IMR-90 (cell line): ENCODE results near the gene LAMB2. TPM values are rescaled to one million over a fixed set of nuclear protein-coding genes. Genes with fewer than 3 reads are reported as not detected.
A peak's percentile ranks its signal among the peaks of the same experiment; 100 is the strongest.

Experiments
- ATAC-seq: fragments of 200-7000 bp; cut with Tn5 transposase; 2 replicates; pipeline ENCODE4 v1.9.1; 2020; ENCODE audit warnings: low read depth, mild to moderate bottlenecking, moderate library complexity
- BruUV-seq: library from RNA; stranded (reverse); fragments of 400-500 nt; replicated peaks from 2 replicates; lab custom pipeline; 2021; lab: Mats Ljungman, UMichigan
- CTCF ChIA-PET: fragments of 300-600 bp; formaldehyde crosslinking; extraction: SDS; loops from one replicate; lab custom pipeline; 2021; ENCODE audit warnings: antibody characterized with exemption; lab: Yijun Ruan, JAX
- POLR2A ChIA-PET: fragments of 300-600 bp; sonication (Branson Sonifier 250); formaldehyde crosslinking; loops from one replicate; lab custom pipeline; 2022; ENCODE audit warnings: antibody characterized with exemption; ENCODE audit not compliant: unreplicated experiment; lab: Charles Lee
- DNase-seq: peaks from one replicate; pipeline ENCODE4 v3.0.0; 2013
- H2AFZ ChIP-seq: replicated peaks from 2 replicates; pipeline ENCODE3; 2013; ENCODE audit warnings: low read length, mild to moderate bottlenecking; ENCODE audit not compliant: poor library complexity
- H2AK5ac ChIP-seq: 2 replicates; pipeline ENCODE4 v1.6.1; 2013; ENCODE audit warnings: low read depth, low read length, inconsistent platforms
- H2AK9ac ChIP-seq: replicated peaks from 2 replicates; pipeline ENCODE3; 2013; ENCODE audit warnings: mild to moderate bottlenecking, low read depth, low read length, moderate library complexity; ENCODE audit not compliant: poor library complexity
- H2BK120ac ChIP-seq: 2 replicates; pipeline ENCODE4 v1.6.1; 2013; ENCODE audit warnings: low read depth, low read length, inconsistent platforms
- H2BK15ac ChIP-seq: 3 replicates; pipeline ENCODE4 v1.6.1; 2013; ENCODE audit warnings: low read depth, low read length, inconsistent platforms
- H2BK20ac ChIP-seq: 2 replicates; pipeline ENCODE4 v1.6.1; 2013; ENCODE audit warnings: low read depth, mild to moderate bottlenecking, inconsistent platforms, low read length, moderate library complexity
- H2BK5ac ChIP-seq: 2 replicates; pipeline ENCODE4 v1.6.1; 2013; ENCODE audit warnings: mild to moderate bottlenecking, low read depth, low read length, inconsistent platforms; ENCODE audit not compliant: poor library complexity, severe bottlenecking
- H3K14ac ChIP-seq: replicated peaks from 2 replicates; pipeline ENCODE4 v1.6.1; 2013; ENCODE audit warnings: low read depth, low read length, inconsistent platforms
- H3K18ac ChIP-seq: 2 replicates; pipeline ENCODE4 v1.6.1; 2013; ENCODE audit warnings: low read depth, low read length, control low read depth
- H3K23ac ChIP-seq: 2 replicates; pipeline ENCODE4 v1.6.1; 2013; ENCODE audit warnings: low read depth, low read length, inconsistent platforms
- H3K27ac ChIP-seq: 2 replicates; pipeline ENCODE4 v1.5.1; 2013; ENCODE audit warnings: mild to moderate bottlenecking, control low read depth, low read length; ENCODE audit not compliant: insufficient read depth
- H3K27me3 ChIP-seq: 2 replicates; pipeline ENCODE4 v1.6.1; 2013; ENCODE audit warnings: low read length; ENCODE audit not compliant: control insufficient read depth, insufficient read depth
- H3K36me3 ChIP-seq: 2 replicates; pipeline ENCODE4 v1.6.1; 2013; ENCODE audit warnings: low read length, mixed read lengths; ENCODE audit not compliant: control insufficient read depth, insufficient read depth
- H3K4ac ChIP-seq: 2 replicates; pipeline ENCODE4 v1.6.1; 2013; ENCODE audit warnings: low read depth, low read length, inconsistent platforms
- H3K4me1 ChIP-seq: 2 replicates; pipeline ENCODE4 v1.6.1; 2013; ENCODE audit warnings: low read length, mixed read lengths; ENCODE audit not compliant: control insufficient read depth, insufficient read depth
- H3K4me2 ChIP-seq: 2 replicates; pipeline ENCODE4 v1.6.1; 2013; ENCODE audit warnings: low read depth, mild to moderate bottlenecking, control low read depth, low read length, moderate library complexity
- H3K4me3 ChIP-seq: 2 replicates; pipeline ENCODE4 v1.5.1; 2013; ENCODE audit warnings: low read depth, mild to moderate bottlenecking, control low read depth, low read length, moderate library complexity; ENCODE audit not compliant: insufficient read depth
- H3K56ac ChIP-seq: 2 replicates; pipeline ENCODE4 v1.6.1; 2013; ENCODE audit warnings: low read length, inconsistent platforms; ENCODE audit not compliant: insufficient read depth; ENCODE audit errors: extremely low read depth
- H3K79me1 ChIP-seq, 2 experiments: 2 replicates each; pipeline ENCODE4 v1.6.1; 2013; ENCODE audit warnings: low read length in 2 of 2, inconsistent platforms in 1 of 2, low read depth in 1 of 2
- H3K9ac ChIP-seq: 2 replicates; pipeline ENCODE4 v1.6.1; 2013; ENCODE audit warnings: low read depth, low read length, control low read depth
- H3K9me1 ChIP-seq: 2 replicates; pipeline ENCODE4 v1.6.1; 2013; ENCODE audit warnings: low read length, inconsistent platforms; ENCODE audit not compliant: insufficient read depth
- H3K9me3 ChIP-seq: 2 replicates; pipeline ENCODE4 v1.6.1; 2013; ENCODE audit warnings: low read length; ENCODE audit not compliant: control insufficient read depth, insufficient read depth
- H4K20me1 ChIP-seq: 2 replicates; pipeline ENCODE4 v1.6.1; 2013; ENCODE audit warnings: low read length, inconsistent platforms; ENCODE audit not compliant: insufficient read depth
- H4K5ac ChIP-seq: 2 replicates; pipeline ENCODE4 v1.6.1; 2013; ENCODE audit warnings: mild to moderate bottlenecking, low read depth, low read length, control low read depth
- H4K8ac ChIP-seq, 2 experiments: 2 replicates each; pipeline ENCODE4 v1.6.1; 2013; ENCODE audit warnings: low read depth in 2 of 2, low read length in 2 of 2, control low read depth in 1 of 2, inconsistent platforms in 1 of 2
- H4K91ac ChIP-seq: 2 replicates; pipeline ENCODE4 v1.6.1; 2013; ENCODE audit warnings: low read depth, low read length, inconsistent platforms; ENCODE audit not compliant: insufficient read depth
- BHLHE40 ChIP-seq: fragments of 150-350 bp; IDR thresholded peaks from 2 replicates; pipeline ENCODE4 v1.6.1; 2016; ENCODE audit warnings: mild to moderate bottlenecking, low read depth, low read length
- CEBPB ChIP-seq: IDR thresholded peaks from 2 replicates; pipeline ENCODE4 v1.6.1; 2012; ENCODE audit warnings: low read depth, low read length, improper control_type of control experiment
- CHD1 ChIP-seq: IDR thresholded peaks from 2 replicates; pipeline ENCODE4 v1.6.1; 2012; ENCODE audit warnings: low read depth, low read length, improper control_type of control experiment
- FOS ChIP-seq: fragments of 150-350 bp; IDR thresholded peaks from 2 replicates; pipeline ENCODE4 v1.6.1; 2016; ENCODE audit warnings: low read depth, low read length
- MAFK ChIP-seq: IDR thresholded peaks from 2 replicates; pipeline ENCODE4 v1.6.1; 2012; ENCODE audit warnings: low read depth, low read length, improper control_type of control experiment
- MAZ ChIP-seq: IDR thresholded peaks from 2 replicates; pipeline ENCODE4 v1.6.1; 2012; ENCODE audit warnings: low read depth, mild to moderate bottlenecking, low read length, improper control_type of control experiment, moderate library complexity, borderline replicate concordance
- MXI1 ChIP-seq: IDR thresholded peaks from 2 replicates; pipeline ENCODE4 v1.6.1; 2012; ENCODE audit warnings: low read depth, mild to moderate bottlenecking, low read length, moderate library complexity, borderline replicate concordance
- NFE2L2 ChIP-seq: fragments of 150-350 bp; IDR thresholded peaks from 2 replicates; pipeline ENCODE4 v1.6.1; 2016; ENCODE audit warnings: low read depth, mild to moderate bottlenecking, low read length
- POLR2A ChIP-seq: IDR thresholded peaks from 2 replicates; pipeline ENCODE4 v1.6.1; 2012; ENCODE audit warnings: mild to moderate bottlenecking, low read depth, low read length
- RCOR1 ChIP-seq: IDR thresholded peaks from 2 replicates; pipeline ENCODE4 v1.6.1; 2012; ENCODE audit warnings: mild to moderate bottlenecking, low read length, improper control_type of control experiment; ENCODE audit not compliant: insufficient replicate concordance
- SMC3 ChIP-seq: fragments of 150-350 bp; IDR thresholded peaks from 2 replicates; pipeline ENCODE4 v1.6.1; 2016; ENCODE audit warnings: low read depth, mild to moderate bottlenecking, antibody characterized with exemption, low read length, moderate library complexity
- USF2 ChIP-seq: fragments of 150-350 bp; IDR thresholded peaks from 2 replicates; pipeline ENCODE4 v1.6.1; 2017; ENCODE audit warnings: mild to moderate bottlenecking, antibody characterized with exemption, low read length, low read depth
- WGBS, 2 experiments: methylation state at CpG; one replicate each; pipeline versions ENCODE4 v1.1.5 to v1.1.7; 2013; ENCODE audit warnings: missing lambda C conversion rate in 2 of 2; ENCODE audit not compliant: insufficient read length in 1 of 2; ENCODE audit errors: extremely low coverage in 2 of 2; 5-methylcytosine and 5-hydroxymethylcytosine counted together
- dilution Hi-C: fragments of 300-500 bp; cut with HindIII; formaldehyde crosslinking; loops from one replicate; pipeline ENCODE4 v1.14.3; 2018; ENCODE audit warnings: low sequenced_read_pairs; ENCODE audit not compliant: unreplicated experiment
- in situ Hi-C: fragments of 300-500 bp; cut with MboI; formaldehyde crosslinking; loops from 3 replicates; pipeline ENCODE4 v1.14.3; 2019; ENCODE audit warnings: low sequenced_read_pairs, inconsistent platforms, mixed read lengths
- intact Hi-C: fragments of 100-400 bp; cut with micrococcal nuclease; formaldehyde crosslinking; loops from 2 replicates; pipeline ENCODE4 v1.10.0; 2022
- polyA plus RNA-seq, 3 experiments: library from polyadenylated mRNA; depleted of rRNA; stranded (reverse); fragments of >200 nt; gene quantifications; 2 replicates each; pipeline ENCODE4 v1.2.3, GENCODE V29; 2012; ENCODE audit warnings: low replicate concordance in 1 of 3
- total RNA-seq: library from RNA; depleted of rRNA; stranded (reverse); fragments of >200 nt; gene quantifications from 2 replicates; pipeline ENCODE4 v1.2.3, GENCODE V29; 2012
- TF ChIP-seq, protein P1 (sequence below): conservative IDR thresholded peaks from 2 replicates; pipeline ENCODE4 v1.5.1; 2012; ENCODE audit warnings: mild to moderate bottlenecking, low read depth, low read length, improper control_type of control experiment

The LAMB2 gene
- total and polyA plus RNA-seq, 2 of the 4 experiments (the other 2 are of a cell fraction), result 213 to 570 TPM

DNA sequence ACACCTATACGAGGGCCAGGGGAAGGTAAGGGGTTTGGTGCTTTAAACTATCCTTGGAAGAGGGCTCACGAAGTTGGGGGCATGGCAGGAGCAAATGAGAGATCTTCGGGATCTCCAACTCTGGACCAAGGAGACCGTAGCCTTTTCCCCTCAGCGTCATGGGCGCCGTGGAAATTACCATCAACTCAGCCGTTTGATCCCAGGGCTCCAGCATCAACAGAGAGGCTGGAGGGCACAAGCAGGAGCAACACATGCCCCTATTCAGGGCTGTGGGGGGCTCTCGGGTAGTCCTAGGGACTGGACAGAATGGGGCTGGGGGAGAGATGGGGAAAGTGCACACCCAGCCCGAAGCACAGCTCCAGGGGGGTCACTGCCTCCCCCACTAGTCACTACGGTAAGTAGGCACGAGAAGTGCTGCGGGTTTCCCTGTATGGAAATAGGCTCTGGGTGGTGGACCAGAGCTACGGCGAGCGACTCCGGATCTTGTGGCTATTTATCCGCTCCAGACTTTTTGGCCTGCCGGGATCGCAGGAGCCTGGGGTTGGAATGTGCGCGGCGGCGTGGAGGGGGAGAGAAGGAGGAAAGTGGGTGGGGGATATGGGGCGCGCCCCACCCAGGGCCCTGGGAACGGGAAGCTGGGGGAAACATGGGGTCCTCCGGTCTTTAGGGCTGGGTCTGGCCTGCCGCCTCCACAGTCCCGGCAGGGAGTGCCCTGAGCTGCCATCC, 539 bp upstream of the LAMB2 start:
- in situ Hi-C loops, result no loop called here
- POLR2A ChIA-PET, result interaction anchor here (0.5 to 1.2 kb wide), 5 partner anchors 12 to 345 kb away, joined by 3 to 7 read pairs (median 4); partner anchors contain the start of gene USP19
- peak overlapping the region; percentile 97 for H3K18ac ChIP-seq

More for the DNA sequence above, 539 bp upstream of the LAMB2 start:
- H3K4ac ChIP-seq, result peak overlapping the region; percentile 98
- CTCF ChIA-PET, result no interaction called here
- peaks cover 37% of the 10 kb centered on the region for H3K9me1 ChIP-seq
- peak overlapping the region; percentile 97 for H3K9ac ChIP-seq
- DNase-seq, result peak; percentile 85
- H3K36me3 ChIP-seq, result peaks cover 32% of the 10 kb centered on the region
- peak overlapping the region; percentile 97 for H2AK9ac ChIP-seq
- peak overlapping the region; percentile 87 for H3K56ac ChIP-seq
- H3K23ac ChIP-seq, result peak overlapping the region; percentile 88
- H2BK15ac ChIP-seq, result peak overlapping the region; percentile 67; the same call in 2 of the 3 replicates
- intact Hi-C loops (loop anchor here (2.0 kb wide), 1 partner anchor 143 kb away; the partner anchor contains the start of gene C3orf62), dilution Hi-C loops (no loop called here)
- BruUV-seq, result no TSS peak
- 0% methylated on average over 5 of the region's 30 CpGs; no CpG with 5 or more reads in 1 of the 2 experiments for WGBS, 2 experiments
- peak overlapping the region; percentile 97 for H2AFZ ChIP-seq
- H4K91ac ChIP-seq, result peak overlapping the region; percentile 99
- H4K5ac ChIP-seq, result peak overlapping the region; percentile 98
- H4K20me1 ChIP-seq, result peaks cover 12% of the 10 kb centered on the region
- peak overlapping the region; percentile 88 for H3K4me2 ChIP-seq
- H3K4me3 ChIP-seq, result peak overlapping the region; percentile 68
- no peak overlapping the region for H2BK20ac ChIP-seq
- H2AK5ac ChIP-seq, result peak overlapping the region; percentile 97
- H3K14ac ChIP-seq, result peak overlapping the region; percentile 92
- no peaks in the 10 kb centered on the region for H3K27me3 ChIP-seq
- H4K8ac ChIP-seq, result peak overlapping the region; percentile 83 to 94
- TF ChIP-seq MAZ, result peak; percentile 88
- no peak for TF ChIP-seq BHLHE40
- no peak for TF ChIP-seq RCOR1
- TF ChIP-seq MXI1, result no peak
- no peak for TF ChIP-seq CHD1
- TF ChIP-seq NFE2L2, result no peak
- no peak for TF ChIP-seq FOS
- TF ChIP-seq CEBPB, result no peak
- 0 out of 2 replicates have a peak, but pooled peaks have one; percentile 46 for TF ChIP-seq POLR2A
- no peak for TF ChIP-seq MAFK
- TF ChIP-seq, protein P1, sequence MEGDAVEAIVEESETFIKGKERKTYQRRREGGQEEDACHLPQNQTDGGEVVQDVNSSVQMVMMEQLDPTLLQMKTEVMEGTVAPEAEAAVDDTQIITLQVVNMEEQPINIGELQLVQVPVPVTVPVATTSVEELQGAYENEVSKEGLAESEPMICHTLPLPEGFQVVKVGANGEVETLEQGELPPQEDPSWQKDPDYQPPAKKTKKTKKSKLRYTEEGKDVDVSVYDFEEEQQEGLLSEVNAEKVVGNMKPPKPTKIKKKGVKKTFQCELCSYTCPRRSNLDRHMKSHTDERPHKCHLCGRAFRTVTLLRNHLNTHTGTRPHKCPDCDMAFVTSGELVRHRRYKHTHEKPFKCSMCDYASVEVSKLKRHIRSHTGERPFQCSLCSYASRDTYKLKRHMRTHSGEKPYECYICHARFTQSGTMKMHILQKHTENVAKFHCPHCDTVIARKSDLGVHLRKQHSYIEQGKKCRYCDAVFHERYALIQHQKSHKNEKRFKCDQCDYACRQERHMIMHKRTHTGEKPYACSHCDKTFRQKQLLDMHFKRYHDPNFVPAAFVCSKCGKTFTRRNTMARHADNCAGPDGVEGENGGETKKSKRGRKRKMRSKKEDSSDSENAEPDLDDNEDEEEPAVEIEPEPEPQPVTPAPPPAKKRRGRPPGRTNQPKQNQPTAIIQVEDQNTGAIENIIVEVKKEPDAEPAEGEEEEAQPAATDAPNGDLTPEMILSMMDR, result no peak
- TF ChIP-seq USF2, result no peak
- TF ChIP-seq SMC3, result no peak
- H2BK5ac ChIP-seq, result peak overlapping the region; percentile 97
- H3K27ac ChIP-seq, result peak overlapping the region; percentile 99
- H3K4me1 ChIP-seq, result peaks cover 9% of the 10 kb centered on the region
- peak; percentile 85 for ATAC-seq
- peaks cover 14 to 57% of the 10 kb centered on the region in 2 experiments for H3K79me1 ChIP-seq
- H2BK120ac ChIP-seq, result peak overlapping the region; percentile 69
- no peaks in the 10 kb centered on the region for H3K9me3 ChIP-seq
